H1 (cell line): ENCODE measurements around the gene DYNC1H1. TPM values are rescaled to one million over a fixed set of nuclear protein-coding genes. Genes with fewer than 3 reads are reported as not detected.

Experiments used
- CTCF ChIA-PET: fragments of 300-600 bp; sonication (Branson Sonifier 250); formaldehyde crosslinking; loops from one replicate; lab custom pipeline; 2021; ENCODE audit not compliant: partially characterized antibody; lab: Charles Lee
- POLR2A ChIA-PET: fragments of 300-600 bp; sonication (Branson Sonifier 250); formaldehyde crosslinking; loops from one replicate; lab custom pipeline; 2021; ENCODE audit warnings: inconsistent platforms; ENCODE audit not compliant: partially characterized antibody; lab: Charles Lee
- DNase-seq, 2 experiments: peaks; one replicate each; pipeline versions ENCODE4 v3.0.0 to v3.0.0-alpha.2; 2010 to 2022; ENCODE audit warnings: low spot score in 2 of 2, low read depth in 1 of 2, mixed read lengths in 1 of 2
- FAIRE-seq: peaks from 2 replicates; lab custom pipeline; 2011; peaks lifted over from hg19 to GRCh38; lab: Jason Lieb, UNC
- H2AFZ ChIP-seq: 2 replicates; pipeline ENCODE4 v1.8.1; 2012; ENCODE audit warnings: low read length, inconsistent platforms
- H2AK5ac ChIP-seq: 2 replicates; pipeline ENCODE4 v1.6.1; 2013; ENCODE audit warnings: low read depth, low read length
- H2BK120ac ChIP-seq: replicated peaks from 2 replicates; pipeline ENCODE3; 2013; ENCODE audit warnings: low read depth, low read length, inconsistent platforms
- H2BK12ac ChIP-seq: 2 replicates; pipeline ENCODE4 v1.6.1; 2013; ENCODE audit warnings: low read depth, low read length
- H2BK15ac ChIP-seq: 2 replicates; pipeline ENCODE4 v1.6.1; 2013; ENCODE audit warnings: low read length
- H2BK20ac ChIP-seq: 2 replicates; pipeline ENCODE4 v1.6.1; 2013; ENCODE audit warnings: low read length
- H2BK5ac ChIP-seq: 2 replicates; pipeline ENCODE4 v1.6.1; 2013; ENCODE audit warnings: low read depth, low read length
- H3K14ac ChIP-seq: 2 replicates; pipeline ENCODE4 v1.6.1; 2013; ENCODE audit warnings: inconsistent platforms; ENCODE audit not compliant: insufficient read length
- H3K18ac ChIP-seq: 2 replicates; pipeline ENCODE4 v1.6.1; 2013; ENCODE audit warnings: low read length; ENCODE audit errors: extremely low read depth
- H3K23ac ChIP-seq: 2 replicates; pipeline ENCODE4 v1.6.1; 2013; ENCODE audit warnings: inconsistent platforms; ENCODE audit not compliant: insufficient read length
- H3K23me2 ChIP-seq: 2 replicates; pipeline ENCODE4 v1.6.1; 2013; ENCODE audit warnings: low read depth, low read length
- H3K27ac ChIP-seq: 2 replicates; pipeline ENCODE4 v1.6.1; 2011; ENCODE audit warnings: low read depth, low read length, inconsistent platforms
- H3K27me3 ChIP-seq, 4 experiments: replicated peaks in 1 of 4; 1 replicate in 1 of 4; 2 replicates in 3 of 4; pipeline versions ENCODE4 v1.6.1 to v1.8.1; 2011 to 2013; ENCODE audit warnings: low read length in 3 of 4, mild to moderate bottlenecking in 3 of 4, inconsistent platforms in 2 of 4, mixed read lengths in 2 of 4, moderate library complexity in 1 of 4; ENCODE audit not compliant: control insufficient read depth in 3 of 4, insufficient read depth in 3 of 4; ENCODE audit errors: extremely low read depth in 1 of 4
- H3K36me3 ChIP-seq, 4 experiments: 2 replicates each; pipeline versions ENCODE4 v1.6.1 to v1.8.1; 2011 to 2013; ENCODE audit warnings: mild to moderate bottlenecking in 4 of 4, low read length in 3 of 4, moderate library complexity in 2 of 4, control low read depth in 1 of 4, inconsistent platforms in 1 of 4; ENCODE audit not compliant: insufficient read depth in 4 of 4, control insufficient read depth in 2 of 4
- H3K4ac ChIP-seq: replicated peaks from 2 replicates; pipeline ENCODE3; 2013; ENCODE audit warnings: low read length, low read depth, mixed read lengths, inconsistent platforms; ENCODE audit not compliant: insufficient read length
- H3K4me1 ChIP-seq, 4 experiments: replicated peaks in 1 of 4; 1 replicate in 1 of 4; 2 replicates in 3 of 4; pipeline versions ENCODE4 v1.6.1 to v1.8.1; 2011 to 2013; ENCODE audit warnings: low read length in 3 of 4, inconsistent platforms in 2 of 4, mixed read lengths in 1 of 4; ENCODE audit not compliant: insufficient read depth in 4 of 4, control insufficient read depth in 3 of 4
- H3K4me2 ChIP-seq, 2 experiments: 2 replicates each; pipeline versions ENCODE4 v1.6.1 to v1.8.1; 2011 to 2013; ENCODE audit warnings: low read depth in 2 of 2, low read length in 2 of 2, control low read depth in 1 of 2, inconsistent platforms in 1 of 2, mild to moderate bottlenecking in 1 of 2; ENCODE audit not compliant: insufficient read depth in 1 of 2
- H3K4me3 ChIP-seq, 4 experiments: fragments of 200-600, 300-600 bp in 1 of 4; sonication (generic), shearing (Covaris generic), sonication (Bioruptor Twin) in 1 of 4; 2 replicates each; pipeline versions ENCODE4 v1.5.1 to v1.8.1; 2011 to 2016; ENCODE audit warnings: low read length in 4 of 4, low read depth in 3 of 4, control low read depth in 2 of 4, inconsistent platforms in 2 of 4, mild to moderate bottlenecking in 2 of 4, mixed read lengths in 1 of 4, moderate library complexity in 1 of 4; ENCODE audit not compliant: insufficient read depth in 2 of 4; ENCODE audit errors: extremely low read depth in 1 of 4
- H3K56ac ChIP-seq: replicated peaks from 2 replicates; pipeline ENCODE3; 2013; ENCODE audit warnings: low read depth, mild to moderate bottlenecking, mixed read lengths, low read length, inconsistent platforms; ENCODE audit not compliant: insufficient read length
- H3K79me1 ChIP-seq: 2 replicates; pipeline ENCODE4 v1.6.1; 2013; ENCODE audit warnings: low read depth, low read length, control low read depth
- H3K79me2 ChIP-seq, 2 experiments: 2 replicates each; pipeline versions ENCODE4 v1.6.1 to v1.8.1; 2012 to 2013; ENCODE audit warnings: low read length in 2 of 2, mild to moderate bottlenecking in 2 of 2, inconsistent platforms in 1 of 2; ENCODE audit not compliant: insufficient read depth in 2 of 2, control insufficient read depth in 1 of 2
- H3K9ac ChIP-seq, 4 experiments: replicated peaks in 1 of 4; 1 replicate in 1 of 4; 2 replicates in 3 of 4; pipeline versions ENCODE4 v1.6.1 to v1.8.1; 2011 to 2013; ENCODE audit warnings: low read depth in 3 of 4, low read length in 3 of 4, control low read depth in 2 of 4, mild to moderate bottlenecking in 2 of 4, moderate library complexity in 2 of 4, inconsistent platforms in 1 of 4; ENCODE audit errors: extremely low read depth in 1 of 4
- H3K9me3 ChIP-seq, 2 experiments: 2 replicates each; pipeline versions ENCODE4 v1.6.1 to v1.8.1; 2012 to 2013; ENCODE audit warnings: mild to moderate bottlenecking in 2 of 2, moderate library complexity in 2 of 2, control low read depth in 1 of 2, inconsistent platforms in 1 of 2, low read depth in 1 of 2, low read length in 1 of 2, mixed read lengths in 1 of 2; ENCODE audit not compliant: insufficient read depth in 2 of 2
- H4K20me1 ChIP-seq, 2 experiments: replicated peaks in 1 of 2; 2 replicates each; pipeline versions ENCODE3 to v1.8.1; 2011 to 2013; ENCODE audit warnings: inconsistent platforms in 2 of 2, low read length in 2 of 2, mild to moderate bottlenecking in 1 of 2; ENCODE audit not compliant: insufficient read depth in 2 of 2, control insufficient read depth in 1 of 2
- H4K5ac ChIP-seq: 2 replicates; pipeline ENCODE4 v1.6.1; 2013; ENCODE audit warnings: low read length, low read depth, mixed read lengths, inconsistent platforms; ENCODE audit not compliant: insufficient read length
- H4K8ac ChIP-seq: 2 replicates; pipeline ENCODE4 v1.8.0; 2013; ENCODE audit warnings: mild to moderate bottlenecking, moderate library complexity, low read length, inconsistent platforms; ENCODE audit not compliant: insufficient read depth; ENCODE audit errors: extremely low read depth
- H4K91ac ChIP-seq: replicated peaks from 2 replicates; pipeline ENCODE3; 2013; ENCODE audit warnings: low read length, mixed read lengths, inconsistent platforms; ENCODE audit not compliant: insufficient read length
- BACH1 ChIP-seq: IDR thresholded peaks from 2 replicates; pipeline ENCODE4 v1.6.1; 2012; ENCODE audit warnings: low read length, improper control_type of control experiment
- SIN3A ChIP-seq, 2 experiments: IDR thresholded peaks in 1 of 2; conservative IDR thresholded peaks in 1 of 2; 2 replicates each; pipeline ENCODE4 v1.6.1; 2011 to 2012; ENCODE audit warnings: low read length in 2 of 2, improper control_type of control experiment in 1 of 2, low read depth in 1 of 2, mild to moderate bottlenecking in 1 of 2
- TAF7 ChIP-seq: optimal IDR thresholded peaks from 2 replicates; pipeline ENCODE3; 2011; ENCODE audit warnings: low read depth, mild to moderate bottlenecking, inconsistent platforms, low read length, moderate library complexity, borderline replicate concordance
- TCF12 ChIP-seq: IDR thresholded peaks from 2 replicates; pipeline ENCODE4 v1.6.1; 2011; ENCODE audit warnings: low read depth, mild to moderate bottlenecking, low read length
- WGBS, 2 experiments: shearing (Covaris generic) in 1 of 2; methylation state at CpG; one replicate each; pipeline versions ENCODE4 v1.1.6 to v1.1.7; 2013 to 2015; ENCODE audit warnings: low lambda C conversion rate in 2 of 2, mixed read lengths in 2 of 2, inconsistent platforms in 1 of 2, low coverage in 1 of 2, missing lambda C conversion rate in 1 of 2; ENCODE audit not compliant: insufficient replicate concordance in 2 of 2, insufficient coverage in 1 of 2, insufficient read length in 1 of 2; ENCODE audit errors: extremely low coverage in 1 of 2, missing lambda C conversion rate in 1 of 2; 5-methylcytosine and 5-hydroxymethylcytosine counted together
- polyA plus RNA-seq, 7 experiments: library from polyadenylated mRNA; depleted of rRNA in 3 of 7; stranded (reverse) in 5 of 7; unstranded in 2 of 7; fragments of >200 nt in 5 of 7; fragments of 200-250 nt in 2 of 7; gene quantifications; 1 replicate in 5 of 7; 2 replicates in 1 of 7; 4 replicates in 1 of 7; pipeline versions ENCODE4 v1.2.1 to v1.2.3, GENCODE V29; 2011 to 2013; ENCODE audit warnings: missing spikeins in 2 of 7, mixed read lengths in 2 of 7
- total RNA-seq: library from RNA; stranded (reverse); fragmentation: NEBNext Ultra II Directional; extraction: Animal tissue kit (Norgen Biotek cat#: 25700); gene quantifications from 2 replicates; pipeline ENCODE4 v1.2.1, GENCODE V29; 2021

DYNC1H1 gene
- total and polyA plus RNA-seq, 2 of the 8 experiments (the other 6 are each of a cell fraction or from before 2014, with no cell fraction given) = 238 to 387 TPM

DNA sequence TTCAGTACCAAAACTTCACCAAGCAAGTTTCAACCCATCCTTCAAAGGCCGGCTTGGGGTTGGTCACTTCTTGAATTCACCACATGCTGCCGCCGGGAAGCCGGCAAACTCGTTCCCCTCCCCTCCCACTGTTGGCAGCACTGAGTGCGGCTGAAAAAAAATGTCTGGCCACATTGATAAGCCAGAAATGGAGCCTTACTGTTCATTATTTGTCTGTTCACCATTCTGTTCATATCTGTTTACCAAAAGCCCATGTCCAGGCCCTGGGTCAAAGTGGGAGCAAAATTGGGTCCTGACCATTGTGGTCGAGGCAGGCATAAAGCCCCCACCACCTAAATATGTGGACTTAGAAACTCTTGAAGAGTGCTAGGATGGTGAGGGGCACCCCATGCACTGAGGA, 129.7 kb downstream of the DYNC1H1 start:
- H2BK15ac ChIP-seq = 0 out of 2 replicates have a peak overlapping the region, but pooled peaks have one; percentile 46
- 83% methylated on average over 7 of the region's 7 CpGs; no CpG with 5 or more reads in 1 of the 2 experiments for WGBS, 2 experiments
- CTCF ChIA-PET = interaction anchor here (1.0 to 7.6 kb wide), 5 partner anchors 8 to 45 kb away, joined by 3 to 74 read pairs (median 6); no protein-coding TSS in a partner anchor
- H3K4me2 ChIP-seq = no peak overlapping the region
- H4K8ac ChIP-seq = no peak overlapping the region
- H3K79me1 ChIP-seq = no peaks in the 10 kb centered on the region
- H2BK20ac ChIP-seq = no peak overlapping the region
- peak overlapping the region; percentile 62 for H4K91ac ChIP-seq
- POLR2A ChIA-PET = no interaction called here
- no peaks in the 10 kb centered on the region for H3K23me2 ChIP-seq
- no peak overlapping the region for H3K4me3 ChIP-seq
- TF ChIP-seq TAF7 = no peak
- TF ChIP-seq SIN3A (conservative IDR thresholded peaks at IDR 0.05 in 1 of 2, IDR thresholded peaks at IDR 0.05 in 1 of 2; ENCODE audit: low read depth in 1 of 2, low read length in 2 of 2) = no peak
- no peak for TF ChIP-seq BACH1
- no peak for TF ChIP-seq TCF12
- TF ChIP-seq, all 59 proteins: peak for 0
- Histone ChIP-seq H2AK5ac (no peak overlapping the region), H2BK120ac (no peak overlapping the region), H3K14ac (no peak overlapping the region), H3K9me3 (no peaks in the 10 kb centered on the region), H3K9ac (no peak overlapping the region), H2BK12ac (peak overlapping the region; percentile 68; the same call in 1 of the 2 replicates), H4K5ac (no peak overlapping the region), H3K56ac (no peak overlapping the region), H3K4me1 (peaks cover 0 to 14% (median 9%) of the 10 kb centered on the region in 4 experiments; a peak in 6 of 7 replicates), H4K20me1 (peaks cover 0 to 1% of the 10 kb centered on the region in 2 experiments), H2AFZ (no peak overlapping the region), H3K4ac (peak overlapping the region; percentile 87), H2BK5ac (no peak overlapping the region), H3K79me2 (no peaks in the 10 kb centered on the region), H3K27ac (no peak overlapping the region), H3K27me3 (no peaks in the 10 kb centered on the region), H3K36me3 (no peaks in the 10 kb centered on the region), H3K18ac (no peak overlapping the region), H3K23ac (no peak overlapping the region)
- DNase-seq (no peak), FAIRE-seq (no peak)
